ENCODE results near the gene PXDC1. TPM values are rescaled to one million over a fixed set of nuclear protein-coding genes. Genes with fewer than 3 reads are reported as not detected.
A peak's percentile ranks its signal among the peaks of the same experiment; 100 is the strongest.

The PXDC1 gene
- total RNA-seq, 1 donor from 2014 or later, result 231 TPM

- DNase-seq (ENCODE audit: low spot score), result no peak
- Mint-ChIP-seq H3K36me3 (ENCODE audit: low read depth) (no peaks in the 10 kb centered on the region), H3K4me3 (ENCODE audit: unreplicated experiment) (no peak overlapping the region), H3K9me3 (ENCODE audit: low read depth) (no peaks in the 10 kb centered on the region), H3K27ac (ENCODE audit: unreplicated experiment) (peak overlapping the region; percentile 92), H3K27me3 (ENCODE audit: low read depth) (no peaks in the 10 kb centered on the region), H3K4me1 (ENCODE audit: low read depth) (peaks cover 70% of the 10 kb centered on the region)
- TF ChIP-seq CTCF (IDR thresholded peaks at IDR 0.05), result no peak
Measured at GRCh38 chr6:3764516-3765335, 13.2 kb upstream of the PXDC1 start.

- DNase-seq (ENCODE audit: low spot score), result no peak
- Mint-ChIP-seq H3K4me3 (ENCODE audit: unreplicated experiment) (no peak overlapping the region), H3K9me3 (ENCODE audit: low read depth) (no peaks in the 10 kb centered on the region), H3K4me1 (ENCODE audit: low read depth) (peaks cover 69% of the 10 kb centered on the region), H3K27me3 (ENCODE audit: low read depth) (no peaks in the 10 kb centered on the region), H3K36me3 (ENCODE audit: low read depth) (no peaks in the 10 kb centered on the region), H3K27ac (ENCODE audit: unreplicated experiment) (no peak overlapping the region)
- no peak for TF ChIP-seq CTCF (IDR thresholded peaks at IDR 0.05)
Measured at GRCh38 chr6:3762852-3763251, 11.3 kb upstream of the PXDC1 start.

GRCh38 chr6:3762359-3762758 is 10.8 kb upstream of the PXDC1 start:
- Mint-ChIP-seq H3K4me3 (ENCODE audit: unreplicated experiment) (no peak overlapping the region), H3K4me1 (ENCODE audit: low read depth) (peaks cover 67% of the 10 kb centered on the region)

GRCh38 chr6:3761989-3762270 is 10.4 kb upstream of the PXDC1 start:
- H3K4me3 Mint-ChIP-seq (ENCODE audit: unreplicated experiment), result no peak overlapping the region
- no peaks in the 10 kb centered on the region for H3K9me3 Mint-ChIP-seq (ENCODE audit: low read depth)
- H3K27ac Mint-ChIP-seq (ENCODE audit: unreplicated experiment), result no peak overlapping the region
- no peaks in the 10 kb centered on the region for H3K27me3 Mint-ChIP-seq (ENCODE audit: low read depth)
- TF ChIP-seq CTCF (IDR thresholded peaks at IDR 0.05), result no peak
- DNase-seq (ENCODE audit: low spot score), result no peak
- no peaks in the 10 kb centered on the region for H3K36me3 Mint-ChIP-seq (ENCODE audit: low read depth)
- peaks cover 67% of the 10 kb centered on the region for H3K4me1 Mint-ChIP-seq (ENCODE audit: low read depth)

More at GRCh38 chr6:3762359-3762758, 10.8 kb upstream of the PXDC1 start:
- H3K27ac Mint-ChIP-seq (ENCODE audit: unreplicated experiment), result no peak overlapping the region
- no peak for TF ChIP-seq CTCF (IDR thresholded peaks at IDR 0.05)
- H3K27me3 Mint-ChIP-seq (ENCODE audit: low read depth), result no peaks in the 10 kb centered on the region
- no peaks in the 10 kb centered on the region for H3K36me3 Mint-ChIP-seq (ENCODE audit: low read depth)
- no peak for DNase-seq (ENCODE audit: low spot score)
- no peaks in the 10 kb centered on the region for H3K9me3 Mint-ChIP-seq (ENCODE audit: low read depth)

- Mint-ChIP-seq H3K4me1 (ENCODE audit: low read depth) (peaks cover 63% of the 10 kb centered on the region), H3K36me3 (ENCODE audit: low read depth) (no peaks in the 10 kb centered on the region), H3K4me3 (ENCODE audit: unreplicated experiment) (no peak overlapping the region), H3K27me3 (ENCODE audit: low read depth) (no peaks in the 10 kb centered on the region), H3K27ac (ENCODE audit: unreplicated experiment) (peak overlapping the region; percentile 72), H3K9me3 (ENCODE audit: low read depth) (no peaks in the 10 kb centered on the region)
- DNase-seq (ENCODE audit: low spot score), result no peak
- no peak for TF ChIP-seq CTCF (IDR thresholded peaks at IDR 0.05)
Measured at GRCh38 chr6:3759646-3760232, 8.2 kb upstream of the PXDC1 start.

Data from chondrocyte (in vitro differentiated cells).